ENCODE measurements around the gene HSD11B1L.

DNA sequence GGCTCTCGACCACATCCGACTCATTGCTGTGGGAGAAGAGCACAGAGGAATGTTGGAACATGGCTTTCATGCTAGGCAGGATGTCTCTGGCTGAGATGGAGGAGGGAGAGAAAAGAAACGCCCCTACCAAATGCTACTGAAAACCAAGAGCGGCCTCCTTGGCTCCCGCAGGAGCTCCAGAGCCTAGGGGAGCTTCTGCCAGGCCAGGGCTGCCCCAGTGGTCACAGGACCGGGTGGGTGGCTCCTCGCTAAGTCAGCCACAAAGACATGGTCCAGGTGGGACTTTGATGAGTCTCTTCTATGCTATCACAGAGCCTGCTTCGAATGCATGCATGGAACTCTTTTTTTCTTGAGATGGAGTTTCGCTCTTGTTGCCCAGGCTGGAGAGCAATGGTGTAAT is 32.4 kb downstream of the HSD11B1L start:
- TF ChIP-seq POLR2AphosphoS5 (IDR thresholded peaks at IDR 0.05; ENCODE audit: low read depth, low read length) (no peak), CTCF (IDR thresholded peaks at IDR 0.05 in 2 of 3, conservative IDR thresholded peaks at IDR 0.05 in 1 of 3; ENCODE audit: borderline replicate concordance in 1 of 3, insufficient read depth in 1 of 3, low read depth in 2 of 3, low read length in 2 of 3) (no peak)
